ENCODE data around the gene MKRN1. TPM values are rescaled to one million over a fixed set of nuclear protein-coding genes. Genes with fewer than 3 reads are reported as not detected.

MKRN1 gene, protein sequence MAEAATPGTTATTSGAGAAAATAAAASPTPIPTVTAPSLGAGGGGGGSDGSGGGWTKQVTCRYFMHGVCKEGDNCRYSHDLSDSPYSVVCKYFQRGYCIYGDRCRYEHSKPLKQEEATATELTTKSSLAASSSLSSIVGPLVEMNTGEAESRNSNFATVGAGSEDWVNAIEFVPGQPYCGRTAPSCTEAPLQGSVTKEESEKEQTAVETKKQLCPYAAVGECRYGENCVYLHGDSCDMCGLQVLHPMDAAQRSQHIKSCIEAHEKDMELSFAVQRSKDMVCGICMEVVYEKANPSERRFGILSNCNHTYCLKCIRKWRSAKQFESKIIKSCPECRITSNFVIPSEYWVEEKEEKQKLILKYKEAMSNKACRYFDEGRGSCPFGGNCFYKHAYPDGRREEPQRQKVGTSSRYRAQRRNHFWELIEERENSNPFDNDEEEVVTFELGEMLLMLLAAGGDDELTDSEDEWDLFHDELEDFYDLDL
- 60.6 TPM for polyA plus RNA-seq (2013, experiment 1 of 4)
- 63.1 TPM for polyA plus RNA-seq (2013, experiment 2 of 4)
- 51.8 TPM for polyA plus RNA-seq (2013, experiment 3 of 4)
- 66.1 TPM for polyA plus RNA-seq (2013, experiment 4 of 4)

DNA sequence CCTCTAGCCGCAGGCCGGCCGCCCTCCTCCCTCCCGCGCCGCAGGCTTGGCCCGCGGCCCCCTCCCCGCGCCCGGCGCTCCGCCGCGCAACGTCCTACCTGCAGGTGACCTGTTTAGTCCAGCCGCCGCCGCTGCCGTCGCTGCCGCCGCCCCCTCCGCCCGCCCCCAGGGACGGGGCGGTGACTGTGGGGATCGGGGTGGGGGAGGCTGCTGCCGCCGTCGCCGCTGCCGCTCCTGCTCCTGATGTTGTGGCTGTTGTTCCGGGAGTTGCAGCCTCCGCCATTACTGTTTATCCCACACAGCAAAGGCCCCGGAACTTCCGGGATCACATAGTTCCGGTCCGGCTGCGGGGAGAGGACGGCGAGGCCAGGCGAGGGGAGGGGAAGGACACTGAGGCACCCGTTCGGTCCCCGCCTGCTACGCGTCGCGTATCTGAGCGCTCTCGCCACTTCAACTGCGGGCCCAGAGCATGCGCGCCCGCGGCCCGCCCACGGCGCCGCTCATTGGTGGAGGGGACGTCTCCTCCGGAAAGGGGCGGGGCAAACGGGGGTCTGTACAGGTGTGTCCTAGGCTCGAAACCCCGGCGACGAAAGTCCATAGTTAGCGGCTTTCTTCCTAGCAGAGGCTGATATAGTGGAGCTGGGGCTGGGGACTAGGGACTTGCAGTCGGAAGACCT, at the start of gene MKRN1:
Gene MKRN1, minus strand, starts transcription at position 444 of the 677 bp plus-strand sequence. Its CDS starts 161 bp downstream, at position 283.
- H3K4me1 ChIP-seq (ENCODE audit: control insufficient read depth, insufficient read depth, low read length) = no peaks in the 10 kb centered on the region
- no peaks in the 10 kb centered on the region for H3K9me3 ChIP-seq (ENCODE audit: control insufficient read depth, low read length)
- no peaks in the 10 kb centered on the region for H3K27me3 ChIP-seq (ENCODE audit: control insufficient read depth, insufficient read depth, low read length, poor library complexity, severe bottlenecking)
- 0% methylated on average over 71 of the region's 71 CpGs for WGBS, 2 experiments
- H3K36me3 ChIP-seq (ENCODE audit: control insufficient read depth, insufficient read depth, low read length) = no peaks in the 10 kb centered on the region
- H3K27ac ChIP-seq (ENCODE audit: insufficient read depth, low read depth, low read length, poor library complexity, severe bottlenecking) = peak within 1 kb of the TSS; percentile 88
- H3K4me3 ChIP-seq (ENCODE audit: insufficient read depth, low read depth, low read length) = peak within 1 kb of the TSS; percentile 97

DNA sequence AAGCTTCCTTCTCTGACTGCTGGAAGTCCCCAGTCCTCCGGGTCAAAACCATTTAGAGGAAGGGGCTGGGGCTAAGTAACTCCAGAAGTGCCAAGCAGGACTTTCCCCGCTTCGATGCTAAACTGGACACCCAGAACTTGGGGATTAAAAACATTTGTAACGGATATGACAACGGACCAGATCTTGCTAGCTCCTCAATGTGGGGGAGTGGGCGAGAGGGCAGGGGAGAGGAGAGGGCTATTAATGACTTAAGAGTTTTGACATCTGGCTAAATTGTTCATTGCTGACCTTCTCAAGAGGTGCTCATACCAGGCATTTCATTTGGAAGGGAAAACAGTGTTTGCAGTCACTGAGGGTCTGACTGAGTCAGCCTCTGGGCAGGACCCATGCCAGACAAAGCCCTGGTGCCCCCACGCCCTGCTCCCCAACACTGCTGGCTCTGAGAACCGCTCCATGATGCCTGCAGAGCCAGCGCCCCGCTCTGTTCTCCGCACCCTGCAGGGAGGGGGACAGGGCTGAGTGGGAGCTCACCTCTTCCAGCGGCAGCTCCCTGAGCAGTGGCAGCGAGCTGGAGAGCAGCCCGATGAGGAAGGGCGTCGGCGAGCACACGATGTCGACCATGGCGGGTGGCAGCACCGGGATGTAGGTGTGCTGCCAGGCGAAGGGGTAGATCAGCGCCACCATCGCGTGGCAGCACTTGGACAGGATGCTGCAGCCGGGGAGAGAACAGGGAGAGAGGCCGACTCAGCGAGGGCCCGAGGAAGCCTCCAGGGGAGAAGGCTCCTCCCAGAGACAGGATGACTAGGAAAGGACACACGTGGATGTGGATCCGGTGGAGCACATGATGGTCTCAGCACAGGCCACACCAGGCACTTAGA, 47.7 kb upstream of the MKRN1 start:
- 90 to 92% methylated on average over 31 of the region's 31 CpGs for WGBS, 2 experiments

DNA sequence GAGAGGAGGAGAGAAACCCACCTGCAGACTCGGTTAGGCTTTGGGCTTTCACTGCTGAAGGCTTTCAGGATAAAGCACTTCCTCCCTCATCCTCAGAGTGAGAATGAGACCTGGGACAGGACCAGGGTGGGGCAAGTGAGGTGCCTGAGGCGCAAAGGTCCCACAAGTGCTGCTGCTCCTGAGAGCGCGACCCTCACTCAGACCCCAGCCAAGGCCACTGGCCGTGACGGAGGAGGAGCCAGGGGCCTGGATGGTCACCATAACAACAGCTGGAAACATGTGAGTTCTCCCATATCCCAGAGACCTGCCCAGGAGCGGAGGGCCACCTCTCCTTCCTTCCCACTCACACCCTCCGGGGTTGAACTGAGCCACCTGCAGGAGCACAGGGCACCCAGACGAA, 46.9 kb upstream of the MKRN1 start:
- WGBS, 2 experiments = 84 to 89% methylated on average over 9 of the region's 9 CpGs
- Histone ChIP-seq H3K36me3 (ENCODE audit: control insufficient read depth, insufficient read depth, low read length) (peaks cover 3% of the 10 kb centered on the region), H3K27ac (ENCODE audit: insufficient read depth, low read depth, low read length, poor library complexity, severe bottlenecking) (no peak overlapping the region), H3K4me3 (ENCODE audit: insufficient read depth, low read depth, low read length) (no peak overlapping the region), H3K27me3 (ENCODE audit: control insufficient read depth, insufficient read depth, low read length, poor library complexity, severe bottlenecking) (no peaks in the 10 kb centered on the region), H3K4me1 (ENCODE audit: control insufficient read depth, insufficient read depth, low read length) (peaks cover 3% of the 10 kb centered on the region), H3K9me3 (ENCODE audit: control insufficient read depth, low read length) (no peaks in the 10 kb centered on the region)

More for the DNA sequence above, 47.7 kb upstream of the MKRN1 start:
- Histone ChIP-seq H3K9me3 (ENCODE audit: control insufficient read depth, low read length) (no peaks in the 10 kb centered on the region), H3K27ac (ENCODE audit: insufficient read depth, low read depth, low read length, poor library complexity, severe bottlenecking) (no peak overlapping the region), H3K4me3 (ENCODE audit: insufficient read depth, low read depth, low read length) (no peak overlapping the region), H3K27me3 (ENCODE audit: control insufficient read depth, insufficient read depth, low read length, poor library complexity, severe bottlenecking) (no peaks in the 10 kb centered on the region), H3K4me1 (ENCODE audit: control insufficient read depth, insufficient read depth, low read length) (peaks cover 3% of the 10 kb centered on the region), H3K36me3 (ENCODE audit: control insufficient read depth, insufficient read depth, low read length) (no peaks in the 10 kb centered on the region)

DNA sequence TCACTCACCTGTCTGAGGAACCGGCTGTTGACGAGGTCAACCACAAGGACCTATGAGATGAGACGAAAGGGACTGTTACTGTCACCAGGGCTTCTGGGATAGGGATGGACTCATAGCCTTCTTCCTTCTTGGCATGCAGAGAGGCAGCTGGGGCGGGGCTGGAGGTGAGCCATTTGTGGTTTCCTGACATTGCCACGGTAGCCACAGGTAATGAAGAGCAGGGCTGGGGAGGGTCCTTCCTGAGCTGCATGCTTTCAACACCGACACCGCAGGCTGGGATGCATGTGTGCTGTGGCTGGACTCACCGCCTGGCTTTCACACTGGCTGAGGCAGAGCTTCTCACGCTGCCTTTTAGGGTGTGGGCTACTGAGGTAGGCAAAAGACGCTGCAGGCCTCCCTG, 46.4 kb upstream of the MKRN1 start:
- H3K4me3 ChIP-seq (ENCODE audit: insufficient read depth, low read depth, low read length) = no peak overlapping the region
- no peaks in the 10 kb centered on the region for H3K9me3 ChIP-seq (ENCODE audit: control insufficient read depth, low read length)
- peaks cover 3% of the 10 kb centered on the region for H3K4me1 ChIP-seq (ENCODE audit: control insufficient read depth, insufficient read depth, low read length)
- no peaks in the 10 kb centered on the region for H3K27me3 ChIP-seq (ENCODE audit: control insufficient read depth, insufficient read depth, low read length, poor library complexity, severe bottlenecking)
- 91 to 93% methylated on average over 10 of the region's 10 CpGs for WGBS, 2 experiments
- no peak overlapping the region for H3K27ac ChIP-seq (ENCODE audit: insufficient read depth, low read depth, low read length, poor library complexity, severe bottlenecking)
- H3K36me3 ChIP-seq (ENCODE audit: control insufficient read depth, insufficient read depth, low read length) = peaks cover 3% of the 10 kb centered on the region

DNA sequence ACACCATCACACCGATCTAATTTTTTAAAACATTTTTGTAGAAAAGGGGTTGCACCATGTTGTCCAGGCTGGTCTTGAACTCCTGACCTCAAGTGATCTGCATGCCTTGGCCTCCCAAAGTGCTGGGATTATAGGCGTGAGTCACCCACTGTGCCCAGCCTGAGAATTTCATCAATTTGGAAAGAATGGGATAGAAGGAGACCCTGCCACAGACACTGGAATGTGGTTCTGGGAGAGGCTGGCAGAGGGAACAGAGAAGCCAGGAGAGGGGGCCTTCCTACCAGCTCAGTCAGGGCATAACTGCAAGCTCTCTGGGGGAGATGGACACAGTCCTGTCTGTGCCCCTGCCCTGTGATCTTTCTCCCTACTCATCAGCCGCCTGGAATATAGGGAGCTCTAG, 42.1 kb upstream of the MKRN1 start:
- H3K4me1 ChIP-seq (ENCODE audit: control insufficient read depth, insufficient read depth, low read length) = peaks cover 13% of the 10 kb centered on the region
- no peak overlapping the region for H3K4me3 ChIP-seq (ENCODE audit: insufficient read depth, low read depth, low read length)
- 94 to 95% methylated on average over 3 of the region's 3 CpGs for WGBS, 2 experiments
- no peaks in the 10 kb centered on the region for H3K9me3 ChIP-seq (ENCODE audit: control insufficient read depth, low read length)
- H3K27me3 ChIP-seq (ENCODE audit: control insufficient read depth, insufficient read depth, low read length, poor library complexity, severe bottlenecking) = no peaks in the 10 kb centered on the region
- peaks cover 3% of the 10 kb centered on the region for H3K36me3 ChIP-seq (ENCODE audit: control insufficient read depth, insufficient read depth, low read length)
- H3K27ac ChIP-seq (ENCODE audit: insufficient read depth, low read depth, low read length, poor library complexity, severe bottlenecking) = no peak overlapping the region

DNA sequence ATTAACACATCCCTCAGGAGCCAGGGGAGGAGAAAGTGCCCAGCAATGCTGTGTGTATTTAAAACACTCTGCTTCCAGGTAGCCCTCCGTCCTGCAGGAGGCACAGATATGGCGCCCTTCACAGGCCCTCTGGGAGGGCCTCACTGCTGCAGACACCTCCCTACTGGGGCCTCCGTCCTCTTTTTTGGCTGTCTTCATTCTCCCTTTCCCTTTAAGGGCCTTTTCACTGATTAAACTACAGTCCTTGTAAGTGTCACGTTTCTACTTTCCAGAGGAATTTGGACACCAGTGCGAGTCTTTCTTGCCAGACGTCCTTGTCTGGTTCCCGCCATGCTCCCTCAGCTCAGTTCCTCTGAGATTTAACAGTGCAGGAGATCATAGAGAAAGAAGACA, 39.7 kb upstream of the MKRN1 start:
- Histone ChIP-seq H3K9me3 (ENCODE audit: control insufficient read depth, low read length) (no peaks in the 10 kb centered on the region), H3K27ac (ENCODE audit: insufficient read depth, low read depth, low read length, poor library complexity, severe bottlenecking) (peak overlapping the region; percentile 44), H3K4me1 (ENCODE audit: control insufficient read depth, insufficient read depth, low read length) (peaks cover 13% of the 10 kb centered on the region)

DNA sequence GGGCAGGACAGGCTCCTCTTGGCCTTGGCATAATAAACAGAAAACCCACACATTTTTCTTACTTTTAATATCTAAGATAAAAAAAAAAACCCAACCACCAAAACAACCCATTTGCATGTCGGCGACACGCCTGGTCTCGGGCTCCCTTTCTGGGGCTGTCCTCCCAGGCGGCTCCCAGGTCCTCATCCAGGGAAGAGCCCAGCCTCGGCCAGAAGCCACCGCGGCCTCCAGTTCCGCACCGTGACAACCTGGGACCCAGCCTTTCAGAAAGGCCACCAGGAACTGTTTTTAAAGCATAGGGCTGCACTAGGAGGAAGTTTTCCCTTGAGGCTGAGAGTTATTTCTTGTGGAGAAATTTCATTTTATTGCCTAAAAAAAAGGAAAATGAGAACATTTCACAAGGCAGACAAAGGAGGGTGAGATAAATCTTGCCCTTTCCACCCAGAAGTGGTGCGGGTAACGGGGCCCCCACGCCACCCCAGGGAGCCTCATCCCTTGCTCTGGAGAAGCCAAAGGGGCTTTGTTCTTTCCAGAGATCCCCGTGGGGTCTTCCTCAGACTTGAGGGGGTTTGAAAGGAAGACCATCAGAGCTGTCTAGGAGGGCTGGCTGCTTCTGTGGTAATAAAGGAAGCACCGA, 39.2 kb upstream of the MKRN1 start:
- no peaks in the 10 kb centered on the region for H3K27me3 ChIP-seq (ENCODE audit: control insufficient read depth, insufficient read depth, low read length, poor library complexity, severe bottlenecking)
- WGBS, 2 experiments = 71 to 79% methylated on average over 15 of the region's 15 CpGs
- H3K9me3 ChIP-seq (ENCODE audit: control insufficient read depth, low read length) = no peaks in the 10 kb centered on the region
- peaks cover 13% of the 10 kb centered on the region for H3K4me1 ChIP-seq (ENCODE audit: control insufficient read depth, insufficient read depth, low read length)
- no peak overlapping the region for H3K27ac ChIP-seq (ENCODE audit: insufficient read depth, low read depth, low read length, poor library complexity, severe bottlenecking)
- H3K36me3 ChIP-seq (ENCODE audit: control insufficient read depth, insufficient read depth, low read length) = peaks cover 3% of the 10 kb centered on the region
- no peak overlapping the region for H3K4me3 ChIP-seq (ENCODE audit: insufficient read depth, low read depth, low read length)

More for the DNA sequence above, 39.7 kb upstream of the MKRN1 start:
- WGBS, 2 experiments = 77 to 79% methylated on average over 7 of the region's 7 CpGs
- H3K4me3 ChIP-seq (ENCODE audit: insufficient read depth, low read depth, low read length) = no peak overlapping the region
- H3K27me3 ChIP-seq (ENCODE audit: control insufficient read depth, insufficient read depth, low read length, poor library complexity, severe bottlenecking) = no peaks in the 10 kb centered on the region
- peaks cover 3% of the 10 kb centered on the region for H3K36me3 ChIP-seq (ENCODE audit: control insufficient read depth, insufficient read depth, low read length)

DNA sequence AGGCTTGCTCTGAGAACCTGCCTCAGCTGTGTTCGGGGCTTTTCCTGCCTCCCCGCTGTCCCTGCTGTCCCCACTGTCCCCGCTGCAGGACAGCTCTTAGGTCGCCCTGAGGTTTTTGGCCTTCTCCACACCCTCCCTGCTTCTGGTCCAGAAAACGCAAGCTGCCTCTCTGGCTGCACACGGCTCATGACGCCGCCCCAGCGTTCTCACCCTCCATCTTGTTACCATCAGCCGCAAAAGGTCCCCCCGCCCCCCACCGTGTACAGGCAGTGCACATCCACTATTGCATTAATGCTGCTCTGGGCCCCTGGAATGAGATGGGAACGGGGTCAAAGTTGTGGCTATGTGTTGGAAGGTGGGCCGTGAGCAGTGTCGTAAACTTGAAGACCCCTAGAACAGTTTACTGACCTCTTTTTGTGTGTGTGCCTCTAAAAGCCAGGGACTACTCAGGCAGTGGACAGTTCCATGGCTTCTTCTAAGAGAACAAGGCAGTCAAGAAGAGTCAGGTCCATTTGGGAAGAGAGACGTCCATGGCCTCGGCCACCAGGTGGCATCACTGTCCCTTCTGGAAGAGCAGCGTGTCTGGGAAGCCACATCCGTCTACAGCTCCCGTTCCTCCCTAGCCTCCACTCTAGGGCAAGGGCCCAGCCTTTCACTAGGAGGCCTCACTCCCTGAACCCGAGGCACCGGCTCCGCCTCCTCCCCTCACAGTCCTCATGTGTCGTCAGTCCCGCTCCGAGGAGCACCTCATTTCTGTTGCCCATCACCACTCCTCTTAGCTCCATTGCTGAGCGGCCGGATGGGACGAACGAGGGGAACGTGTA, 38.5 kb upstream of the MKRN1 start:
- WGBS, 2 experiments = 54 to 55% methylated on average over 31 of the region's 31 CpGs
- H3K27ac ChIP-seq (ENCODE audit: insufficient read depth, low read depth, low read length, poor library complexity, severe bottlenecking) = no peak overlapping the region
- no peaks in the 10 kb centered on the region for H3K27me3 ChIP-seq (ENCODE audit: control insufficient read depth, insufficient read depth, low read length, poor library complexity, severe bottlenecking)
- no peak overlapping the region for H3K4me3 ChIP-seq (ENCODE audit: insufficient read depth, low read depth, low read length)
- H3K36me3 ChIP-seq (ENCODE audit: control insufficient read depth, insufficient read depth, low read length) = peaks cover 3% of the 10 kb centered on the region
- peaks cover 13% of the 10 kb centered on the region for H3K4me1 ChIP-seq (ENCODE audit: control insufficient read depth, insufficient read depth, low read length)
- H3K9me3 ChIP-seq (ENCODE audit: control insufficient read depth, low read length) = no peaks in the 10 kb centered on the region
